HG03066 (cell line): ENCODE results near the gene IL17REL.

Experiments used
- ATAC-seq: cut with Tn5 transposase; IDR thresholded peaks from one replicate; pipeline ENCODE4 v1.9.1; 2021; ENCODE audit warnings: low read depth; ENCODE audit not compliant: unreplicated experiment

Gene IL17REL

GRCh38 chr22:50027639-50028537, 15.3 kb upstream of the IL17REL start:
- no peak for ATAC-seq

- ATAC-seq, result no peak
Measured at GRCh38 chr22:50025993-50026392, 13.4 kb upstream of the IL17REL start.

DNA sequence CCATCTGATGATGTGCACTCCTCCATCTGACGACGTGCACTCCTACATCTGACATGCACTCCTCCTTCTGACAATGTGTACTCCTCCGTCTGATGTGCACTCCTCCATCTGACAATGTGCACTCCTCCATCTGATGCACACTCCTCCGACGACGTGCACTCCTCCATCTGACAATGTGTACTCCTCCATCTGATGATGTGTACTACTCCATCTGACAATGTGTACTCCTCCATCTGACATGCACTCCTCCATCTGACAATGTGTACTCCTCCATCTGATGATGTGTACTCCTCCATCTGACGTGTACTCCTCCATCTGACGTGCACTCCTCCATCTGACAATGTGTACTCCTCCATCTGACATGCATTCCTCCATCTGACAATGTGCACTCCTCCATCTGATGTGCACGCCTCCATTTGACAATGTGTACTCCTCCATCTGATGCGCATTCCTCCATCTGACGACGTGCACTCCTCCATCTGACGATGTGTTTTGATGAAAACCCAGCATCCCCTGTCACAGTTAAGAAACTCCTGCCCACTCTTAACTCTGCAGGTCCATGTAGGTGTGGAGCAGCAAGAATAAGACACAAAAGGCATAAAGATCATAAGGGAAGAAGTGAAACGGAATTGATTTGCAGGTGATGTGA, 9.7 kb upstream of the IL17REL start:
- ATAC-seq, result no peak

- ATAC-seq, result no peak
Measured at GRCh38 chr22:50020606-50021005, 8.0 kb upstream of the IL17REL start.

DNA sequence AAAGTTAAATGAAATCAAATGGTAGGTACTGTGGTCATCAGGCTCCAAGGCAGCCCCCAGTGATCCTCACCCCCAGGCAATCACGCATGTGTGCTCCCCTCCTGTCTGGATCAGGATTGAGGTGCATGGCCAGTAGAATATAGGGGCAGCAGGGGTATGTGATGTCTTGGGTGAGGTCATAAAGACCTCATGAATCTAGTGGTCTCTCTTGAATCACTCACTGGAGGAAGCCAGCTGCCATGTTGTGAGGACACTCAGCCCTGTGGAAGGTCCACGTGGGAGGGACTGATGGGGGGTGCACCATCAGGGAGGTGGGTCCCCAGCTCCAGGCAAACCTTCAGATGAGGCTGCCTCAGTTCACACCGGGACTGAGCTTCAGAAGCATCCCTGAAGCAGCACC, 6.8 kb upstream of the IL17REL start:
- ATAC-seq, result no peak

- no peak for ATAC-seq
Measured at GRCh38 chr22:50018608-50019285, 6.2 kb upstream of the IL17REL start.

GRCh38 chr22:50017701-50018224, 5.2 kb upstream of the IL17REL start:
- no peak for ATAC-seq

GRCh38 chr22:50016988-50017700, 4.6 kb upstream of the IL17REL start:
- ATAC-seq, result no peak

- ATAC-seq, result no peak
Measured at GRCh38 chr22:50016308-50016987, 3.9 kb upstream of the IL17REL start.

DNA sequence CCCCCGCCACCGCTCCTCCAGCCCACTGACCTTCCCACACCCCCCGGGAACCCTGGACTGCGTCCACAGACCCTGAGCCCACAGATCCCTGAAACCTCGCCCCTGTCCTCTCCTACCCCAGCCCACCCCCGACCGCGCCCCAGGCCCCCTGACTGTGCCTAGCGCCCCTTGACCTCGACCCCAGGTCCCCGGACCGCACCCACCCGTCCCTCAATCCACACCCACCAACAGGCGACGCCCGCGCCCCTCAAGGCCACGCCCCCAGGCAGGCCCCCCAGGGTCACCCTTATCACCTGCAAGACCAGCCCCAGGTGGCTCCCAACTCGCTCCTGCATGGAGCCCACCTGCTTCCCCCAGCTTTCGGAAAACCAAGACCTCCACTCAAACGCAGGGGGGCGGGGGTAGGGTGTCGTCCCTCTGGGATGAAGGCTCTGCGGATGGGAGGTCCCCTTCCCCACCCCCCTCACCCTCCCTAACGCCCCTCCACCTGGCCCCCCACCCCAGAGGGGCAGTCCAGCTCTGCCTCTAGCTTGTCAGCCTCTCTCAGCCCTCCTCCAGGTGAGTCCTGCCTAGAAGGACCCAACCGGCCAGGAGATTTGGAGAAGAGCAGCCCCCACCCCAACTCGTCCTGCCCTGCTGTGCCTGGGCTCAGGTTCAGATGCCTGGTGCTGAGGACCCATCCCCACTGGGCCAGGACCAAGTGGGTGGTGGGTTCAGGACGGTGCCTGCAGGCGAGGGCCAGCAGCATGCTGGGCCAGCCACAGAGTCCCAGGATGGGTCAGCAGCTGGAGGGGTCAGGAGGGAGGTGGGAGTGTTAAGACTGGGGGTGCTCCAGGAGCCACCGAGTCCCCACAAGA, 3.1 kb upstream of the IL17REL start:
- ATAC-seq, result no peak

DNA sequence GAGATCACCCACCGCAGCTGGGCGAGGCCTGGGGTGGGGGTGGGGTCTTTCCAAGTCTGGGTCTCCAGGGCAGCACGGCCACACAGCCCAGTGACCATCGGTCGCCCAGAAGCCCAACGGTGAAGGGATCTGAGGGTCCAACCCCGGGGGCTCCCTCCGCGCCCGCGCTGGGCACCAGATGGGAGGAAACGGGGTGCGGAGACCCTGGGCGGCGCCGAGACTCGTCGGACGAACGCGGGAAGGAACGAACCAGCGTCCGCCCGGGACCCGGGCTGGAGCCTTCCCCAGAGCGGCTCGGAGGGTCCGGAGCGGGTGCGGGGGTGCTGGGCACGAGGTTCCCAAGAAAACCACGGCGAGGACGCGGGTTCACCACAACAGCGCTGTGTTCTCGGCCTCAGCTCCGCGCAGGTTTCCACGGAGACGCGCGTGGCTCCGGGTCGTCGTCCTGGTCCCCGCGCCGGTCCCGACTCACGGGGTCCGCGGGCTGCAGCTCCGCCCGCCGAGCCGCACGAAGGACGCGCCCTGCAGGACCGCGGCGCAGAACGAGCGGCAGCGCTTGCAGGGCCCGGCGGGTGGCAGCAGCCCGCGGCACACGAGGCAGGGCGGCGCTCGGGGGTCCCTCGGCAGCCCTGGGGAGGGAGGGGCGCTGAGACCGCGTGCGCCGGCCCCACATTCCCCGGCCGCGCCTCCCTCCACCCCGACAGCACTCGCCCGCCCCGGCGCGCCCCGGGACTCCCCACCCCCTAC, 2.3 kb upstream of the IL17REL start:
- no peak for ATAC-seq

- no peak for ATAC-seq
Measured at GRCh38 chr22:50014053-50014501, 1.5 kb upstream of the IL17REL start.

DNA sequence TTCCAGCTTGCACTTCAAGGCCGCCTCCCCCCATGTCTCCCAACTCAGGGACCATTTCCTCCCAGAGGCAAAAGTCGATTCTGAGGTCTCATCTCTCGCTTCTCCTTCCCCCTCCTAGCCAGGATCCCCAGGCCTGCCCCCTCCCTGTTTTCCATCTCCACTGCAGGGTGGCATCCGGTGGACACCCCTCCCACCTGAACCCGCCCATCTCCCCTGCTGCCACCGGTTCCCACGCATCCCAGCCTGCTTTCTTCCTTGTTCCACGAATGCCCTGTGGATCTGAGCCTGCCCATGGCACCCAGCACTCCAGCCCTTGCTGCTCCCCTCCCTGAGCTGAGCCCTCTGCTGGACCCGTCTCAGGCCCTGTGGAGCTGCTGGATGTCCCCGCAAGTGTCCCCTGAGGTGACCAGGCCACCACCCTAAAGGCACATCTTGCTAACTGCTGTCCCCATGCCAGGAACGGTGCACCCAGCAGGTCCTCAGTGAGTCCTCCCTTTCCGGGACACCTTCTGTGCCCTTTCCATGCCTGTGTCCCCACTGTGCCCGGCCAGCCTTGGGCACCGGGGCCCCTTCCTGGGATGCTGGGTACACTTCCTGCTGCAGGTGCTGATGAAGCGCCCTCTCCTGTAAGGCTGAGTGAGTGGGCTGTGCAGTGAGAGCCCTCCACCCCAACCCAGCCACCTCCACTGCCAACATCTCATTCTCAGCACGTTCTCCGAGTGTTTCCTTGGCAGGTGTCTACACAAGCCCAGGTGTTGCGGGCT, 936 bp downstream of the IL17REL start:
- ATAC-seq, result no peak

- no peak for ATAC-seq
Measured at GRCh38 chr22:50010676-50011446, 1.7 kb downstream of the IL17REL start.

- no peak for ATAC-seq
Measured at GRCh38 chr22:50009765-50010675, 2.5 kb downstream of the IL17REL start.

DNA sequence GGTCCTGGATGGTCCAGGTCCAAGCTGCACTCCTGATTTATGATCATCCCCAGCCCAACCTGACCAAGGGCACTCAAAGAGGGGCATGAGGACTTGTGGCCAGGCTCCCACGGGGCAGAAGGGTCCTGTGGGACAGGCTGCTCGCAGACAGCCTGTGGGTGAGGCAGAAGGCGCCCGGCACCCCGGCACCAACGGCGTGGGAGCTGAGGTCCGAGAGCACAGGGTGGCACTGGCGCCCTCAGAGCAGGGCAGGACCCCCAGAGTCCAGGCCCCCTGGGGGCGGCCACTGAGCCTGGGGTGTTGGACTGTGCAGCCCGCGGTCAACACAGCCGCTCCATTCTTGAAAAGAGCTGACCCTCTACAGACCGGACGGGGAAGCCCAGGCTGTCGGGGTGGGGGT, 3.3 kb downstream of the IL17REL start:
- ATAC-seq, result no peak
